Endothelial cell of umbilical vein (primary cell): ENCODE results near the gene HFE. TPM values are rescaled to one million over a fixed set of nuclear protein-coding genes. Genes with fewer than 3 reads are reported as not detected.
A peak's percentile ranks its signal among the peaks of the same experiment; 100 is the strongest.
"Not testable (repeated sequence)": the region's sequence is repeated elsewhere in the genome, so short reads cannot be mapped to it uniquely, and the experiment has no call there.

Experiments
- BruUV-seq: library from RNA; stranded (reverse); fragments of 400-500 nt; replicated peaks from 2 replicates; lab custom pipeline; 2021; lab: Mats Ljungman, UMichigan
- CTCF ChIA-PET: fragments of 300-600, 350-600 bp; sonication (Branson Sonifier 250); formaldehyde crosslinking; loops from one replicate; lab custom pipeline; 2021; ENCODE audit warnings: antibody characterized with exemption, inconsistent platforms; lab: Charles Lee
- POLR2A ChIA-PET: fragments of 300-600, 350-600 bp; sonication (Branson Sonifier 250); formaldehyde crosslinking; loops from one replicate; lab custom pipeline; 2021; ENCODE audit warnings: antibody characterized with exemption, inconsistent platforms; lab: Charles Lee
- DNase-seq: peaks from one replicate; pipeline ENCODE4 v3.0.0-alpha.2; 2011; ENCODE audit warnings: low read depth, low spot score
- FAIRE-seq: peaks from 2 replicates; lab custom pipeline; 2011; peaks lifted over from hg19 to GRCh38; lab: Jason Lieb, UNC
- H2AFZ ChIP-seq: 2 replicates; pipeline ENCODE4 v1.6.0; 2012; ENCODE audit warnings: low read depth, low read length, control low read depth, inconsistent platforms
- H3K27ac ChIP-seq: 2 replicates; pipeline ENCODE4 v1.5.1; 2011; ENCODE audit warnings: low read depth, mild to moderate bottlenecking, control low read depth, low read length, moderate library complexity; ENCODE audit not compliant: insufficient read depth
- H3K27me3 ChIP-seq, 2 experiments: 2 replicates each; pipeline versions ENCODE4 v1.6.0 to v1.6.1; 2011; ENCODE audit warnings: low read length in 2 of 2, mixed read lengths in 1 of 2; ENCODE audit not compliant: control insufficient read depth in 2 of 2, insufficient read depth in 2 of 2
- H3K36me3 ChIP-seq, 2 experiments: 2 replicates in 1 of 2; 3 replicates in 1 of 2; pipeline ENCODE4 v1.5.1; 2011; ENCODE audit warnings: low read length in 2 of 2, mild to moderate bottlenecking in 1 of 2, moderate library complexity in 1 of 2; ENCODE audit not compliant: control insufficient read depth in 2 of 2, insufficient read depth in 2 of 2; ENCODE audit errors: extremely low read depth in 1 of 2
- H3K4me1 ChIP-seq: 3 replicates; pipeline ENCODE4 v1.5.1; 2011; ENCODE audit warnings: mild to moderate bottlenecking, low read length; ENCODE audit not compliant: control insufficient read depth, insufficient read depth; ENCODE audit errors: extremely low read depth
- H3K4me2 ChIP-seq: 2 replicates; pipeline ENCODE4 v1.6.1; 2011; ENCODE audit warnings: low read length, control low read depth, mixed read lengths; ENCODE audit not compliant: insufficient read depth
- H3K4me3 ChIP-seq, 3 experiments: fragments of 200-600 bp in 1 of 3; sonication (generic), shearing (Covaris generic) in 1 of 3; replicated peaks in 1 of 3; 2 replicates each; pipeline ENCODE4 v1.5.1; 2011 to 2016; ENCODE audit warnings: control low read depth in 3 of 3, low read length in 3 of 3, mild to moderate bottlenecking in 2 of 3, inconsistent platforms in 1 of 3, low read depth in 1 of 3, moderate library complexity in 1 of 3; ENCODE audit not compliant: insufficient read depth in 1 of 3
- H3K79me2 ChIP-seq: 2 replicates; pipeline ENCODE4 v1.6.0; 2012; ENCODE audit warnings: low read length, inconsistent platforms; ENCODE audit not compliant: control insufficient read depth, insufficient read depth
- H3K9ac ChIP-seq: replicated peaks from 2 replicates; pipeline ENCODE3; 2011; ENCODE audit warnings: low read length, control low read depth; ENCODE audit not compliant: insufficient read depth; ENCODE audit errors: extremely low read depth
- H3K9me1 ChIP-seq: replicated peaks from 3 replicates; pipeline ENCODE4 v1.6.0; 2011; ENCODE audit warnings: mild to moderate bottlenecking, low read length; ENCODE audit not compliant: control insufficient read depth, insufficient read depth; ENCODE audit errors: extremely low read depth
- H3K9me3 ChIP-seq: replicated peaks from 2 replicates; pipeline ENCODE4 v1.5.1; 2012; ENCODE audit warnings: low read length, inconsistent platforms; ENCODE audit not compliant: control insufficient read depth, insufficient read depth
- H4K20me1 ChIP-seq: replicated peaks from 2 replicates; pipeline ENCODE3; 2011; ENCODE audit warnings: mild to moderate bottlenecking, low read length; ENCODE audit not compliant: control insufficient read depth, insufficient read depth; ENCODE audit errors: extremely low read depth
- CTCF ChIP-seq, 2 donors: IDR thresholded peaks; 1 replicate in 1 of 2; 2 replicates in 1 of 2; pipeline ENCODE4 v1.5.1; 2011; ENCODE audit warnings: low read length in 2 of 2, mild to moderate bottlenecking in 2 of 2, moderate library complexity in 2 of 2, control low read depth in 1 of 2, inconsistent platforms in 1 of 2, low read depth in 1 of 2; ENCODE audit not compliant: insufficient read depth in 1 of 2; ENCODE audit errors: extremely low read depth in 1 of 2
- EZH2 ChIP-seq: IDR thresholded peaks from 2 replicates; pipeline ENCODE4 v1.6.1; 2012; ENCODE audit warnings: borderline replicate concordance, low read depth, mild to moderate bottlenecking, moderate library complexity, low read length, inconsistent platforms; ENCODE audit not compliant: severe bottlenecking
- FOS ChIP-seq: IDR thresholded peaks from 2 replicates; pipeline ENCODE4 v1.6.1; 2011; ENCODE audit warnings: mild to moderate bottlenecking, low read length, moderate library complexity, borderline replicate concordance; ENCODE audit not compliant: insufficient read depth
- GATA2 ChIP-seq: IDR thresholded peaks from 2 replicates; pipeline ENCODE4 v1.7.0; 2011; ENCODE audit warnings: low read depth, mild to moderate bottlenecking, moderate library complexity, mixed read lengths, low read length; ENCODE audit not compliant: insufficient read length, insufficient read depth
- JUN ChIP-seq: IDR thresholded peaks from 2 replicates; pipeline ENCODE4 v1.6.1; 2011; ENCODE audit warnings: borderline replicate concordance, low read depth; ENCODE audit not compliant: insufficient read length, insufficient read depth
- MYC ChIP-seq: IDR thresholded peaks from one replicate; pipeline ENCODE4 v1.6.1; 2011; ENCODE audit warnings: mild to moderate bottlenecking, low read depth, low read length
- POLR2A ChIP-seq: IDR thresholded peaks from 2 replicates; pipeline ENCODE4 v1.6.1; 2012; ENCODE audit warnings: low read depth, mild to moderate bottlenecking, control low read depth, low read length
- POLR2AphosphoS5 ChIP-seq: IDR thresholded peaks from 2 replicates; pipeline ENCODE4 v1.6.1; 2012; ENCODE audit warnings: low read depth, mild to moderate bottlenecking, control low read depth, low read length, moderate library complexity; ENCODE audit not compliant: insufficient read depth
- dilution Hi-C: fragments of 300-500 bp; cut with MboI; formaldehyde crosslinking; loops from one replicate; pipeline ENCODE4 v1.15.0; 2019; ENCODE audit warnings: low sequenced_read_pairs; ENCODE audit not compliant: extremely low pct_ligation_motif_present
- intact Hi-C: fragments of 100-400 bp; cut with micrococcal nuclease; formaldehyde crosslinking; loops from one replicate; pipeline ENCODE4 v1.10.0; 2022
- polyA plus RNA-seq, 4 experiments: library from polyadenylated mRNA; depleted of rRNA in 3 of 4; stranded (reverse) in 3 of 4; unstranded in 1 of 4; fragments of >200 nt; gene quantifications; 2 replicates each; pipeline versions ENCODE4 v1.2.1 to v1.2.3, GENCODE V29; 2011 to 2012; ENCODE audit warnings: missing spikeins in 1 of 4
- total RNA-seq: library from RNA; stranded (reverse); gene quantifications from 2 replicates; pipeline ENCODE4 v1.2.3, GENCODE V29; 2021
- TF ChIP-seq, protein P1 (sequence below): IDR thresholded peaks from 2 replicates; pipeline ENCODE4 v1.6.1; 2011; ENCODE audit not compliant: insufficient read depth, insufficient read length

The HFE gene
- total and polyA plus RNA-seq, 2 donors (not counting 3 experiments of a cell fraction or from before 2014, with no cell fraction given), result 6.3 to 8.1 TPM

- no peaks in the 10 kb centered on the region for H3K36me3 ChIP-seq
- dilution Hi-C loops, result no loop called here
- no peaks in the 10 kb centered on the region for H3K9me3 ChIP-seq
- H3K9ac ChIP-seq, result peak overlapping the region; percentile 35
- no peaks in the 10 kb centered on the region for H3K79me2 ChIP-seq
- H3K4me3 ChIP-seq, result peak overlapping the region in 2 of 3 experiments; percentile 45 to 62
- H3K4me2 ChIP-seq, result peak overlapping the region; percentile 74
- H4K20me1 ChIP-seq, result no peaks in the 10 kb centered on the region
- TF ChIP-seq EZH2 (no peak), POLR2AphosphoS5 (no peak), FOS (no peak), MYC (no peak), GATA2 (no peak), CTCF (IDR thresholded peaks at IDR 0.05; ENCODE audit: extremely low read depth in 1 of 2, insufficient read depth in 1 of 2, low read depth in 1 of 2, low read length in 2 of 2) (no peak), POLR2A (no peak), JUN (no peak)
- TF ChIP-seq, protein P1, sequence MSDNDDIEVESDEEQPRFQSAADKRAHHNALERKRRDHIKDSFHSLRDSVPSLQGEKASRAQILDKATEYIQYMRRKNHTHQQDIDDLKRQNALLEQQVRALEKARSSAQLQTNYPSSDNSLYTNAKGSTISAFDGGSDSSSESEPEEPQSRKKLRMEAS, result no peak
- H3K27me3 ChIP-seq, result no peaks in the 10 kb centered on the region
- POLR2A ChIA-PET, result interaction anchor here (0.5 to 2.2 kb wide), 15 partner anchors 9 to 1704 kb away, joined by 3 to 33 read pairs (median 4); a partner anchor contains a TSS
- H3K27ac ChIP-seq, result peak overlapping the region; percentile 47
- FAIRE-seq (no peak), DNase-seq (no peak)
- no peaks in the 10 kb centered on the region for H3K9me1 ChIP-seq
- H3K4me1 ChIP-seq, result peaks cover 19% of the 10 kb centered on the region
- H2AFZ ChIP-seq, result no peak overlapping the region
- CTCF ChIA-PET, result interaction anchor here (0.9 to 2.7 kb wide), 5 partner anchors 11 to 44 kb away, joined by 3 to 14 read pairs (median 8); a partner anchor contains a TSS
- intact Hi-C loops, result loop anchor here (1.0 kb wide), 2 partner anchors 9 to 20 kb away; no protein-coding TSS in a partner anchor
- no TSS peak for BruUV-seq
These were observed 41.3 kb upstream of the HFE start for GRCh38 chr6:26045928-26046368.

- ChIA-PET POLR2A (interaction anchor here (0.7 kb wide), 1 partner anchor 114 kb away, joined by 7 read pairs; no protein-coding TSS in a partner anchor), CTCF (interaction anchor here (2.1 to 2.7 kb wide), 3 partner anchors 9 to 21 kb away, joined by 8 to 12 read pairs (median 9); a partner anchor contains a TSS)
- BruUV-seq, FAIRE-seq, H3K9ac ChIP-seq, H2AFZ ChIP-seq, H3K4me3 ChIP-seq, H3K79me2 ChIP-seq, dilution Hi-C loops, H4K20me1 ChIP-seq, intact Hi-C loops, H3K9me3 ChIP-seq, H3K27me3 ChIP-seq, DNase-seq, H3K9me1 ChIP-seq, H3K36me3 ChIP-seq, H3K27ac ChIP-seq, H3K4me2 ChIP-seq: not testable (repeated sequence)
- H3K4me1 ChIP-seq, result peaks cover 19% of the 10 kb centered on the region
These were observed 39.9 kb upstream of the HFE start for GRCh38 chr6:26047329-26047728.
